ENCODE results near the gene CGNL1.

The CGNL1 gene

GRCh38 chr15:57389991-57390390 is 13.7 kb downstream of the CGNL1 start:
- Histone ChIP-seq H3K27me3 (ENCODE audit: control insufficient read depth, insufficient read depth, low read length) (peaks cover 13% of the 10 kb centered on the region), H3K4me2 (ENCODE audit: low read length) (no peak overlapping the region), H3K9ac (ENCODE audit: low read depth, low read length) (no peak overlapping the region), H3K36me3 (ENCODE audit: insufficient read depth, low read length) (no peaks in the 10 kb centered on the region), H3K4me1 (ENCODE audit: control insufficient read depth, insufficient read depth, low read length) (no peaks in the 10 kb centered on the region), H3K9me3 (replicated peaks; ENCODE audit: low read length) (no peaks in the 10 kb centered on the region), H3K4me3 (ENCODE audit: low read length) (no peak overlapping the region)

GRCh38 chr15:57390583-57390982 is 14.3 kb downstream of the CGNL1 start:
- Histone ChIP-seq H3K9ac (ENCODE audit: low read depth, low read length) (no peak overlapping the region), H3K4me2 (ENCODE audit: low read length) (no peak overlapping the region)

GRCh38 chr15:57391537-57391936 is 15.2 kb downstream of the CGNL1 start:
- no peak overlapping the region for H3K9ac ChIP-seq (ENCODE audit: low read depth, low read length)
- H3K4me2 ChIP-seq (ENCODE audit: low read length) = no peak overlapping the region
- H3K4me1 ChIP-seq (ENCODE audit: control insufficient read depth, insufficient read depth, low read length) = peaks cover 4% of the 10 kb centered on the region
- no peaks in the 10 kb centered on the region for H3K9me3 ChIP-seq (replicated peaks; ENCODE audit: low read length)
- peaks cover 13% of the 10 kb centered on the region for H3K27me3 ChIP-seq (ENCODE audit: control insufficient read depth, insufficient read depth, low read length)
- no peaks in the 10 kb centered on the region for H3K36me3 ChIP-seq (ENCODE audit: insufficient read depth, low read length)
- H3K4me3 ChIP-seq (ENCODE audit: low read length) = no peak overlapping the region

More at GRCh38 chr15:57390583-57390982, 14.3 kb downstream of the CGNL1 start:
- Histone ChIP-seq H3K27me3 (ENCODE audit: control insufficient read depth, insufficient read depth, low read length) (peaks cover 13% of the 10 kb centered on the region), H3K4me1 (ENCODE audit: control insufficient read depth, insufficient read depth, low read length) (peaks cover 3% of the 10 kb centered on the region), H3K4me3 (ENCODE audit: low read length) (no peak overlapping the region), H3K9me3 (replicated peaks; ENCODE audit: low read length) (no peaks in the 10 kb centered on the region), H3K36me3 (ENCODE audit: insufficient read depth, low read length) (no peaks in the 10 kb centered on the region)

- H3K4me3 ChIP-seq (ENCODE audit: low read length) = no peak overlapping the region
- H3K27me3 ChIP-seq (ENCODE audit: control insufficient read depth, insufficient read depth, low read length) = peaks cover 2% of the 10 kb centered on the region
- H3K36me3 ChIP-seq (ENCODE audit: insufficient read depth, low read length) = no peaks in the 10 kb centered on the region
- no peak overlapping the region for H3K4me2 ChIP-seq (ENCODE audit: low read length)
- no peak overlapping the region for H3K9ac ChIP-seq (ENCODE audit: low read depth, low read length)
- H3K4me1 ChIP-seq (ENCODE audit: control insufficient read depth, insufficient read depth, low read length) = peaks cover 4% of the 10 kb centered on the region
- no peaks in the 10 kb centered on the region for H3K9me3 ChIP-seq (replicated peaks; ENCODE audit: low read length)
Measured at GRCh38 chr15:57393061-57393460, 16.8 kb downstream of the CGNL1 start.

- peaks cover 4% of the 10 kb centered on the region for H3K4me1 ChIP-seq (ENCODE audit: control insufficient read depth, insufficient read depth, low read length)
Measured at GRCh38 chr15:57395292-57395691, 19.0 kb downstream of the CGNL1 start.

GRCh38 chr15:57398336-57398735 is 22.0 kb downstream of the CGNL1 start:
- Histone ChIP-seq H3K9ac (ENCODE audit: low read depth, low read length) (no peak overlapping the region), H3K4me3 (ENCODE audit: low read length) (no peak overlapping the region), H3K4me1 (ENCODE audit: control insufficient read depth, insufficient read depth, low read length) (peaks cover 4% of the 10 kb centered on the region), H3K27me3 (ENCODE audit: control insufficient read depth, insufficient read depth, low read length) (no peaks in the 10 kb centered on the region), H3K36me3 (ENCODE audit: insufficient read depth, low read length) (no peaks in the 10 kb centered on the region), H3K9me3 (replicated peaks; ENCODE audit: low read length) (no peaks in the 10 kb centered on the region), H3K4me2 (ENCODE audit: low read length) (no peak overlapping the region)

More at GRCh38 chr15:57395292-57395691, 19.0 kb downstream of the CGNL1 start:
- Histone ChIP-seq H3K27me3 (ENCODE audit: control insufficient read depth, insufficient read depth, low read length) (no peaks in the 10 kb centered on the region), H3K36me3 (ENCODE audit: insufficient read depth, low read length) (no peaks in the 10 kb centered on the region), H3K9me3 (replicated peaks; ENCODE audit: low read length) (no peaks in the 10 kb centered on the region), H3K9ac (ENCODE audit: low read depth, low read length) (no peak overlapping the region), H3K4me3 (ENCODE audit: low read length) (no peak overlapping the region), H3K4me2 (ENCODE audit: low read length) (peak overlapping the region; percentile 24)

- Histone ChIP-seq H3K9me3 (replicated peaks; ENCODE audit: low read length) (no peaks in the 10 kb centered on the region), H3K9ac (ENCODE audit: low read depth, low read length) (no peak overlapping the region), H3K27me3 (ENCODE audit: control insufficient read depth, insufficient read depth, low read length) (peaks cover 5% of the 10 kb centered on the region), H3K4me2 (ENCODE audit: low read length) (no peak overlapping the region), H3K4me3 (ENCODE audit: low read length) (no peak overlapping the region), H3K4me1 (ENCODE audit: control insufficient read depth, insufficient read depth, low read length) (no peaks in the 10 kb centered on the region), H3K36me3 (ENCODE audit: insufficient read depth, low read length) (no peaks in the 10 kb centered on the region)
Measured at GRCh38 chr15:57401546-57401945, 25.2 kb downstream of the CGNL1 start.

- H3K9ac ChIP-seq (ENCODE audit: low read depth, low read length) = no peak overlapping the region
- no peak overlapping the region for H3K4me2 ChIP-seq (ENCODE audit: low read length)
- H3K36me3 ChIP-seq (ENCODE audit: insufficient read depth, low read length) = no peaks in the 10 kb centered on the region
- no peaks in the 10 kb centered on the region for H3K4me1 ChIP-seq (ENCODE audit: control insufficient read depth, insufficient read depth, low read length)
- H3K27me3 ChIP-seq (ENCODE audit: control insufficient read depth, insufficient read depth, low read length) = peaks cover 5% of the 10 kb centered on the region
- no peak overlapping the region for H3K4me3 ChIP-seq (ENCODE audit: low read length)
- no peaks in the 10 kb centered on the region for H3K9me3 ChIP-seq (replicated peaks; ENCODE audit: low read length)
Measured at GRCh38 chr15:57403017-57403416, 26.7 kb downstream of the CGNL1 start.

- Histone ChIP-seq H3K4me2 (ENCODE audit: low read length) (no peak overlapping the region), H3K36me3 (ENCODE audit: insufficient read depth, low read length) (no peaks in the 10 kb centered on the region), H3K27me3 (ENCODE audit: control insufficient read depth, insufficient read depth, low read length) (peaks cover 5% of the 10 kb centered on the region), H3K9ac (ENCODE audit: low read depth, low read length) (no peak overlapping the region), H3K4me1 (ENCODE audit: control insufficient read depth, insufficient read depth, low read length) (no peaks in the 10 kb centered on the region), H3K9me3 (replicated peaks; ENCODE audit: low read length) (no peaks in the 10 kb centered on the region), H3K4me3 (ENCODE audit: low read length) (no peak overlapping the region)
Measured at GRCh38 chr15:57403566-57404325, 27.4 kb downstream of the CGNL1 start.

GRCh38 chr15:57405133-57405532 is 28.8 kb downstream of the CGNL1 start:
- Histone ChIP-seq H3K4me2 (ENCODE audit: low read length) (no peak overlapping the region), H3K9me3 (replicated peaks; ENCODE audit: low read length) (no peaks in the 10 kb centered on the region), H3K9ac (ENCODE audit: low read depth, low read length) (no peak overlapping the region), H3K36me3 (ENCODE audit: insufficient read depth, low read length) (no peaks in the 10 kb centered on the region), H3K4me3 (ENCODE audit: low read length) (no peak overlapping the region), H3K4me1 (ENCODE audit: control insufficient read depth, insufficient read depth, low read length) (no peaks in the 10 kb centered on the region), H3K27me3 (ENCODE audit: control insufficient read depth, insufficient read depth, low read length) (peaks cover 5% of the 10 kb centered on the region)

GRCh38 chr15:57406062-57406772 is 29.9 kb downstream of the CGNL1 start:
- peaks cover 5% of the 10 kb centered on the region for H3K27me3 ChIP-seq (ENCODE audit: control insufficient read depth, insufficient read depth, low read length)
- no peaks in the 10 kb centered on the region for H3K4me1 ChIP-seq (ENCODE audit: control insufficient read depth, insufficient read depth, low read length)
- H3K4me3 ChIP-seq (ENCODE audit: low read length) = no peak overlapping the region
- no peak overlapping the region for H3K4me2 ChIP-seq (ENCODE audit: low read length)
- no peaks in the 10 kb centered on the region for H3K36me3 ChIP-seq (ENCODE audit: insufficient read depth, low read length)
- no peaks in the 10 kb centered on the region for H3K9me3 ChIP-seq (replicated peaks; ENCODE audit: low read length)
- H3K9ac ChIP-seq (ENCODE audit: low read depth, low read length) = no peak overlapping the region
